Panc1 (cell line): ENCODE data around the gene C16orf82. TPM values are rescaled to one million over a fixed set of nuclear protein-coding genes. Genes with fewer than 3 reads are reported as not detected.

Experiments used
- total RNA-seq: library from RNA; stranded (reverse); gene quantifications from one replicate; pipeline ENCODE4 v1.2.1, GENCODE V29; 2021; ENCODE audit not compliant: unreplicated experiment

Gene C16orf82
- total RNA-seq, 1 experiment from 2014 or later, result not detected

Other genes with a start within 250 kb of the C16orf82 start
- 7.9 TPM for gene KDM8, start 136.6 kb downstream of the C16orf82 start, total RNA-seq
- 48.2 TPM for gene NSMCE1, start 201.8 kb downstream of the C16orf82 start, total RNA-seq
- 28.9 TPM for gene IL4R, start 247.0 kb downstream of the C16orf82 start, total RNA-seq